ENCODE data around the gene ST6GALNAC4. TPM values are rescaled to one million over a fixed set of nuclear protein-coding genes. Genes with fewer than 3 reads are reported as not detected.

The ST6GALNAC4 gene
- total RNA-seq, 4 donors from 2014 or later = 9.6 to 39.1 (median 21.4) TPM

- TF ChIP-seq CTCF (IDR thresholded peaks at IDR 0.05; ENCODE audit: low read depth) = no peak
These were observed 37.1 kb upstream of the ST6GALNAC4 start for GRCh38 chr9:127953768-127954505.

- no peak for TF ChIP-seq CTCF (IDR thresholded peaks at IDR 0.05; ENCODE audit: low read depth)
These were observed 36.3 kb upstream of the ST6GALNAC4 start for GRCh38 chr9:127953154-127953553.

- TF ChIP-seq CTCF (IDR thresholded peaks at IDR 0.05; ENCODE audit: low read depth) = no peak
These were observed 33.9 kb upstream of the ST6GALNAC4 start for GRCh38 chr9:127950513-127951289.

- no peak for TF ChIP-seq CTCF (IDR thresholded peaks at IDR 0.05; ENCODE audit: low read depth)
These were observed 33.1 kb upstream of the ST6GALNAC4 start for GRCh38 chr9:127949827-127950512.

GRCh38 chr9:127947841-127948710 is 31.2 kb upstream of the ST6GALNAC4 start:
- no peak for TF ChIP-seq CTCF (IDR thresholded peaks at IDR 0.05; ENCODE audit: low read depth)

GRCh38 chr9:127946728-127947127 is 29.9 kb upstream of the ST6GALNAC4 start:
- TF ChIP-seq CTCF (IDR thresholded peaks at IDR 0.05; ENCODE audit: low read depth) = no peak
